HUDEP-2 (cell line): ENCODE results near the gene ID2.

Experiments
- DNase-seq, 76 experiments: peaks; one replicate each; lab custom pipeline; 2025; ENCODE audit not compliant: unreplicated experiment in 76 of 76; lab: John Stamatoyannopoulos, UW

Gene ID2, protein sequence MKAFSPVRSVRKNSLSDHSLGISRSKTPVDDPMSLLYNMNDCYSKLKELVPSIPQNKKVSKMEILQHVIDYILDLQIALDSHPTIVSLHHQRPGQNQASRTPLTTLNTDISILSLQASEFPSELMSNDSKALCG

DNA sequence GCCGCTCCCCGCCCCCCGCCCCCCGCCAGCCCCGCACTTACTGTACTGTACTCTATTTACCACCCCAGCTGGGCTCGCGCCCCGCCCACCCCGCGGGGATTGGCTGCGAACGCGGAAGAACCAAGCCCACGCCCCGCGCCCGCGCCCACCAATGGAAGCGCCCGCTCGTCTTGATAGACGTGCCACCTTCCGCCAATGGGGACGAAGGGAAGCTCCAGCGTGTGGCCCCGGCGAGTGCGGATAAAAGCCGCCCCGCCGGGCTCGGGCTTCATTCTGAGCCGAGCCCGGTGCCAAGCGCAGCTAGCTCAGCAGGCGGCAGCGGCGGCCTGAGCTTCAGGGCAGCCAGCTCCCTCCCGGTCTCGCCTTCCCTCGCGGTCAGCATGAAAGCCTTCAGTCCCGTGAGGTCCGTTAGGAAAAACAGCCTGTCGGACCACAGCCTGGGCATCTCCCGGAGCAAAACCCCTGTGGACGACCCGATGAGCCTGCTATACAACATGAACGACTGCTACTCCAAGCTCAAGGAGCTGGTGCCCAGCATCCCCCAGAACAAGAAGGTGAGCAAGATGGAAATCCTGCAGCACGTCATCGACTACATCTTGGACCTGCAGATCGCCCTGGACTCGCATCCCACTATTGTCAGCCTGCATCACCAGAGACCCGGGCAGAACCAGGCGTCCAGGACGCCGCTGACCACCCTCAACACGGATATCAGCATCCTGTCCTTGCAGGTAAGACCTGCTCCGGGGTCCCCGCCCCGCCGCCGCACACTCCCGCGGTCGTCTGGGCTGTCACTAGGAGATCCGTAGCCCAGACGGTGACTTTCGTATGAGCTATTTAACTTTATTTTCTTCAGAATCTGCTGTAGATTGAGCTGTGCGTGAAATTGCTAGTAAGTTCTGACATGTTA is at the start of gene ID2:
Gene ID2, plus strand, starts transcription at position 271 of the 907 bp plus-strand sequence. Its CDS starts 110 bp downstream, at position 381.
- DNase-seq = peak; percentile 58 to 99 (median 97)

DNA sequence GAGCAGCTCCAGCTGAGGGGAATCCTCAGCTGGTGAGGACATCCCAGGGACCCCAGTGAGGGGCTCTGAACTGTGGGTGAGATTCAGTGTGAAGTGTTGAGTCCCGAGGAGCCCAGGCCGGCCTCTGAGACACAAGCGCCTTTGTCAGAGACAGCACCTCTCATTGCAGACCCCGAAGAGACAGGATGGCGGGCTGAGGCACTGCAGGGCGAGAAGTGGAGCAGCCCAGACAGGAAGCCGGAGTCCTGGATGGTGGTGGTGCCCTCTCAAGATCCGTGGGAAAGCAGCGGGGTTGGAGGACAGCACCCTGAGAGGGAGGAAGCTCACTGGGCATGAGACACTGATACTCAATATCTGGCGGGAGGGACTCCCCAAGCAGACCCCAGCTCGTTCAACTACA is 49.1 kb upstream of the ID2 start:
- DNase-seq = no peak

DNA sequence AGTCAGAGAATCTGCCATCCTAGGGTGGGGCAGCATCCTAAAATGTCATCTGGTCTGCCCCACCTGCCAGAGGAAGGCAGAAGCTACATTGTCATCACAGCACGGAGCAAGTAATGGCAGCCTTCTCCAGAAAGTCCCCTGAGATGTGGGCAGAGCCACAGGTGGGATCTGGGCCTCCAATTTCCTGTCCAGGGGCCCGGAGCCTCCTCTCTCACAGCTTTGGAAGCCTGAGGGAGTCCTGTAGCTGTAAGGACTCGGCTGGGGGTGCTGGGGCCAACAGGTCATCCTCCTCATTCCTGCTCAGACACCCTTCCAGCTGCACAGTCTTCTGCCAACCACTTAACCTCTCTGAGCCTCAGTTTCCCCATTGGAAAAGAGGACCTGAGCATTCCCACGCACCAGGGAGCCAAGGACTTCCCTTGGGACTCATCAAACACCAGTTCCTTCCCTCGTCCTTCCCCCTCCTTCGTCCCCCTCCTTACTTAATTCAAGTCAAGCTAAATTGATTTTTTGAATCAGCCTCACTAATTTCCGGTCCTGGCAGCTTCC is 48.6 kb upstream of the ID2 start:
- no peak for DNase-seq

DNA sequence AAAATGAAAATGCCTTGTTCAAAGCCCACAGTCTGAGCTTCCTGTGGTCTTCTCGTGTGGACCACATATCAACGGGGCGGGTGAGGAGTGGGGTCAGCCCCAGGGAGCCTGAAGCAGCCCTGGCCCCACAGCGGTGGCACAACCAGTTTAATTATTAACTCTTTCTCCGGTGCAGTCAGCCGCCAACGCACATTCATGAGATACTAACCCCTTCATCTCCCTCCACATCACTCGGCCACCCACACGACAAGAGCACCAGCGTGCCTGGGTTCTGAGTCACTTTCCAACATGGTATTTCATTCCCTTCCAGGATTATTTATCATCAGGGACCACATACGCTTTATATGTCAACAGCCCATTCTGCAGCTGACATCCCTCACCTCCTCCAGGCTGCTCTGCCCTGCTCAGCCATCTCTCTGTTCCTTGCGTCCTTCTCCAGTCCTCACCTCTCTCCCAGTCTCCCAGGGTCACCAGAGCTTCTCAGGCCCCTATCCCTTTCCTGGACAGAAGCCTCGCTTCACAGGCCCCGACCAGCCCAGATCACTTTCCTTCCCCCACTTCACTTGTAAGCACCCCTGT is 48.0 kb upstream of the ID2 start:
- no peak for DNase-seq

DNA sequence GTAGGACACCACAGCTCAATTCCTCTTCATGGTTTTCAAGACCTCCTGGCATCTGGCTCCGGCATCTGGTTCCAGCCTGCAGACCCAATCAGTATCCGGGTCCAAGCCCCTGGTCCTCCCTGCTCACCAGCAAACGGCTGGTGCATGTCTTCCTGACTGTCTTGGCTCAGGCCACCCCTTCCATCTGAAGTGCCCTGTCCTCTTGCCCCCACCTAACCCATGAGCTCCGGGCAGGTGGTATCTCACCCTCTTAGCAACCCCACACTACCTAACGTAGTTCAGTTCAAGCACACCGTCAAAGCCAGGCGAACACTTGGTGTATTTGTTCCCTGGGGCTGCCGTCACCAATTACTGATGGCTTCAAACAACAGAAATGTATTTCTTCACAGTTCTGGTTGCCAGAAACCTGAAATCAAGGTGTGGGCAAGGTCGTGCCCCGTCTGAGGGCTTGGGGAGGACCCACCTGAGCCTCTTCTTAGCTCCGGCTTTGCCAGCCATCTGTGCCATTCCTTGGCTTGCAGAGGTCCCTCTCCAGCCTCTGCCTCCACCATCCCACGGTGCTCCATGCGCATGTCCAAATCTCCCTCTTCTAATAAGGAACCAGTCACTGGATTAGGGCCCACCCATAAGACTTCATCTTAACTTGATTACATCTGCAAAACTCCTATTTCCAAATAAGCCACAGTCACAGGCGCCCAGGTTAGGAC is 47.2 kb upstream of the ID2 start:
- DNase-seq = no peak

DNA sequence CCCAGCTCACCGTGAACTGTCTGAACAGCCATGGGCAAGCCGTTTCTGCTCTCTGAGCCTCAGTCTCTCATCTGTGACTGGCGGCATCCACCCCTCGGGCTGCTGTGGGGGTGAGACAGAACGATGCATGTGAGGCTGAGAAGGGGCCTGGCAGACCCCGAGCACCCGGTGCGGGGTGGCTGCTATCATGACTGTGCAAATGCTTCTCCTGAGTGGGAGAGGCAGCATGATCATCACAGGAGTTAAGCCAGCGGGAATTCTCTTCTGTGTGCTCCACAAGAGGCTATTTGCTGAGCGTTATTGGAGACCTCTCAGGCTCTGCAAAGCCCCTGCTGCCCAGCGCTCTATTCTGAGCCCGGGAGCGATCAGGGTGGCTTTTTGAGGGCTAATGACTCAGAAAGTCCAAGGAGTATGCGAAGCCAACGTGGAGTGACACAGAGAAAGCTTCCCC is 45.8 kb upstream of the ID2 start:
- no peak for DNase-seq

DNA sequence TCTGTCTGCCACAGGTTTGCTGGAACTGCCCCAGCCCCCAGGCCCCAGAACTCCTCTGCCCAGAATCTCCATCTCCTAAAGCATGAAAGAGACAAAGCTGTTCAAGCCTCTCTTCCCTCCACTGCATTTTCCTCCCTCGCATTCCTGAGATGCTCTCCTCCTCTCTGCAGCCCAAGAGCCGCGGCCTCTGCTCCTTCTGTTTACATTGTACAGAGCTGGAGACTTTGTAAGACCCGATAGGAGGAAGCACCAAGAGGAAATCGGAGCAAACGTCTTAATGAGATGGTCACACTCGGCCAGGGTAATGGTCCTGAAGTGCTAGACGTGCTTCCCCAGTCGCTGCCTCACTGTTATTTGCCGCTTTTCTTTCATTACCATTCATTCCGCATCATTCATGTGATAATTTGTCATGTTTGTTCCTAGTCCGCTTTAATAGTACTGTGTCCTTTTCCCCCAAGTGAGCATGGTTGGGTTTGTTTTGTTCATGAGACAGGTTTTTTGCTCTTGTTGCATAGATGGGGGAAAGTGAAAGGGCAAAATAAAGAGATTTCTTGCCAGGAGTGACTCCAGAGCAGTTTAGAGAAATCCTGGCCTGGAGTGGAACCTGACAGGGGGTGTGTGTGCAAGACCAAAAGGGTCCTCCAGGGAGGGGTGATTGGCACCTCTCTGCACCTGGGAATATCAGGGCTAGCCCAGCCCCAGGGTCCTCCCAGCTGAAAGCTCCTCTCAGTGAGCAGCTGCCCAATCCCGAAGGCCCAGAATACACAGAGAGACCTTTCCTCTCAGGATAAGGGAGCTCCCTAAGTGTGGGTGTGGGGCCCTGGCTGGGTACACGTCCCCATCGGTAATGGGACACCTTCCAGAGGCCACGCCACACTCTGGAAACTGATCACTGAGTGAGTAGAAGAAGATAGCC is 44.9 kb upstream of the ID2 start:
- DNase-seq = peak in 1 of 76 experiments; percentile 5

DNA sequence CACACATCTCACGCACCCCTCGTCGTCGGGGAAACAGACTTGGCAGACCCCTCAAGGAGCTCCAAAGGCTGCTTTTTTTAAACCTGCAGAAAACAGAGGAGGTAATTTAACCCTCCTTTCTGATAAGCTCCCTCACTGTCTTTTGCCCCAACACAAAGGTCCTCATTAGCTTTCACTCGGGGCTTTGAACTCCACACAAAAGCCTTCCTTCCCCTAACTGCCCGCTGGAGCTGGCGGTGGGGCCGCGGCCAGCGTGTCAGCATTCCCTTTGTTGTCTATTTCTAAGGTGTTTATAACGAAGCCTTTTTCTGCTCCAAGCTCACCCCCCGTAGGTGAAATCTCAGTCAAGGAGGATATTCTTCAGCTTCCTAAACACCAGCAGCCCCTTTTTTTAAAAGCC is 43.5 kb upstream of the ID2 start:
- DNase-seq = no peak

DNA sequence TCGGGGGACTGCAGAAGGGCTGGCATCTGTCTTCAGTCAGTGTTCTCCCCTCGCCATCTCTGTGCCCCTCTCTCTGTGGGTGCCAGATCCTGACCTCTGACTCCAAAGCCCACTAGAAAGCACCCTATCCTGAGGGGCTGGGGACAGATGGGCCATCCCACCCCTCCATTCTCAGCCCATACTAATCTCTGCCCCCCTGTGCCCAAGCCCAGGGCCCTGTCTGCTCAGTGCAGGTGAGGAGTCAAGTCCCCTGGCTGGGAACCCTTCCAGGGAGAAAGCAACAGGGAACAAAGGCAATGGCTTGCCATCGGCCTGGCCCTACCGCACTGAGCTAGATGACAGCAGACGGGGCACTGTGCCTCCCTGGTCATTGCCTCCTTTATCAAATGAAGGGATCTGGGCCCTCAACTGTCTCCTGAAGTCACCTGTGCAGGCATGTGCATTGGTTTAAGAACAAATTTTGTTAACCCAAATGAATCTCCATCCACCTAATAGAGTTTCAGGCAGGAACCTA is 42.7 kb upstream of the ID2 start:
- DNase-seq = no peak

DNA sequence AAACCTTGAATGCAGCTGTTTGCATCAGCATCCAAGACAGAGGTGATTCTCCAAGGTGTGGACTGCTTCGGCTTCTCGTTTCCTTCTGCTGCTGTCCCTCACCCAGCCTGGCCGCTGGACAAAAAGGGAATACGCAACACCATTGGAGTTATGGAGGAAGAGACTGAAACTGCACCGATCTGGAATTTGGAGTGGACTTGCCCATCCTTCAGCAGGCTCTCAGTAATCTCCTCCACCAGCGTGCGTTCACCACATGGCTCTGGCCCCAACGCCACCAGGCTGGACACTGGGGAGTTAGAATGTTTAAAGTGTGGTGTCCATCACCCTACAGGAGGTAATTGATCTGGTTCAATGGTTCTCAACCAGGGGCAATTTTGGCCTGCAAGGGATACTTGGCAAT is 41.4 kb upstream of the ID2 start:
- DNase-seq = no peak

DNA sequence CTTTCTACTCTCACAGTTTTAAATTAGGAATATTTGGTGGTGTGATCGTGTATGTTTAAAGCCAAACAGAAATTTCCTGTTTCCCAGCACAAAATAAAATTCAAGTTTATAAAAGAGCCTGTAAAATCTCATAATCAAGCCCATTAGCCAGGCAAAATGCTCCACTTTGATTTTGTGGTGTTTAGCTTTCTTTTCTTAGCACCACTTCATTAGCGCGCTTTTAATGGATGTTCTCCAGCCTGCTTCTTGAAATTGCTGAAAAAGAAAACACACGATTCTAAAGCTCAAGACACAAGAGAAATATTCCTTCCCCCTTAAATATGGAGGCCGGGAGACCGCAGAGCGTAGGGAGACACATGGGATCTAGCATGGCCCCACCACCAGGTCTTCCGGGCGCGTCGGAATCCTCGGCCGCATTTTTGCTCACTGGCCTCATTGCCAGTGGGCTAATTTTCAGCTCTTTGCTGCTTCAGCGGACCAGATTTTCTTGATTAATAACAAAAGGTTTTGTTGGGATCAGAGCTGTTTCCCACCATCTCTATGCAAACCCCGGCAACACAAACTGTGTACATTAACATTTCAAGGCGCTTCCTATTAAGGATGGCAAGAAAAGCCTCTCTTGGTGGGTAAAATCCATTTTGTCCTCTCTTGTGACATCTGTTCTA is 40.4 kb upstream of the ID2 start:
- DNase-seq = no peak

DNA sequence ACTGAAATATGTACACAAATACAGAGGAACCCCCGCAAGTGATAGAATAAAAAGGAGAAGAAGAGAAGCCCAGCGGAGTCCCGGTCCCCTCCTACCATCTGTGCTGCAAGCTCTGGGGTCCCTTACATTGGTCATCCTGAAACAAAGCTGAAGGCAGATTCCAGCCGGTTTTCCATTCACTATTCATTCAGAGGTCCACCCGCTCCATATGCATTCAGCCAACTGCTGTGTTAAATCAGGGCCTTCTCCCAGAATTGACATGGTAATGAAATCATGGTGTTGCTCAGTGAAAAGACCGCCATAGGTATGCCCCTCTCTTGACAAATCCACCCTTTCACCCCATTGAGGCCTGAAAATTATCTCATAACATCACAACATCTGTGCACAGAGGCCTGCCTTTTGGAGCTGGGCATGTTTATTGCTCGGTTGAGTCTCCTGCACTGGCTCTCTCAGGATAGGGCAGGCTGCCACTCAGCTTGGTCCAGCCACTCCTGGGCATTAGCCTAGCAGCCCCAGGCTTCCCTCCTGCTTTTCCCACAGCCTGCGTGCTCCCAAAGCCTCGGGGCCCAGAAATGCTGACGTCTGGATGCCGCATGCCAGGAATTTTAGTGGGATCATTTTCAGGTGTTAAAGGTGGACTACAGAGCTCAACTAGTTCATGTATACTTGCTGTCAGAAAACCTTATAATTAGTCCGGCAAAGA is 39.3 kb upstream of the ID2 start:
- DNase-seq = no peak

DNA sequence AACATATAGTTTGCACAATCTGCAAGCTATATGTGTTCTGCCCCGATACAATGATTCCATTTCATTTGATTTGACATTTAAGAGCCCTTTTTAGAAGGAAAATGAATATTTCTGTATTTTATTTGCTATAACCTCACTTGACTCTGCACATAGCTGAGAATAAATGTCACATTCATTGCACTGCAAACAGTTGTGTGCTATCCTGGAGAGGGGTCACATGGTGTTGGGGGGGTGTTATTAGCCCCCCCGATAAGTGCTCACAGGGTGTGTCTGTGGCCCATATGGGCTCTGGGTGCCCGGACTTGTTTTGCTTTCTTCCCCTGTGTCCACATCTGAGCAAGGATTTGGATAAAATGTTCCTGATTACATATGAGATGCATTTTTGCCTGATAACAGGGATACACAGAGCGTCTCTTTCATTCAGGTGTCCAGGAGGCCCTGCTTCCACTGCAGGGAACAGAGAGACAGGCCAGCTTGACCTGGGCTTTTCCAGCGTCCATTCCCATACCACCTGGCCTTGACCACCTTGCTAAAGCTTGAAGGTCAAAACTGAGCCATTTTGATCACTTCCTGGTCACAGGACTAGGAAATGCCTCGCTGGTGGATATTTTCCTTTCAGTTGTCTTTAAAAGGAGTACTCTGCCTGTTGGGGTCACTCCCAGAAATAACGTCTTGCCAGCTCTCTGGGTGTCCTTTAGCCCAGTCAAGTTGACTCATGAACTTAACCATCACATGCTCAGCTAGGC is 38.4 kb upstream of the ID2 start:
- DNase-seq = no peak

DNA sequence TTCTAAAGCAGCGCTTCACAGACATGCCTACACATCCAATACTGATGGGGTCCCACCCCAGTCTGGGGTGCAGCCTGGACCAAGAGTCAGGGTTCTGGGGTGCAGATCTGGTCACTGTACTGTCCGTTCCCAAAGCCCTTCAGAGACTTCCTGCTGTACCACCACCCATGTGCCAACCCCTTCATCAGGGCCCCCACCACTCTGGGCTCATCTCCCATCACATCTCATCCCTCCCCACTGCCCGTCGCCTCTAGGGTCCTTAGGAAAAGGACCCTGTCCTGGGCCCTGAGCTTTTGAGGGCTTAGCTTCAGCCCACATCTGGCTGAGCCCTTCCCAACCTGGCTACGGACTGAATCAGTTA is 37.9 kb upstream of the ID2 start:
- no peak for DNase-seq

DNA sequence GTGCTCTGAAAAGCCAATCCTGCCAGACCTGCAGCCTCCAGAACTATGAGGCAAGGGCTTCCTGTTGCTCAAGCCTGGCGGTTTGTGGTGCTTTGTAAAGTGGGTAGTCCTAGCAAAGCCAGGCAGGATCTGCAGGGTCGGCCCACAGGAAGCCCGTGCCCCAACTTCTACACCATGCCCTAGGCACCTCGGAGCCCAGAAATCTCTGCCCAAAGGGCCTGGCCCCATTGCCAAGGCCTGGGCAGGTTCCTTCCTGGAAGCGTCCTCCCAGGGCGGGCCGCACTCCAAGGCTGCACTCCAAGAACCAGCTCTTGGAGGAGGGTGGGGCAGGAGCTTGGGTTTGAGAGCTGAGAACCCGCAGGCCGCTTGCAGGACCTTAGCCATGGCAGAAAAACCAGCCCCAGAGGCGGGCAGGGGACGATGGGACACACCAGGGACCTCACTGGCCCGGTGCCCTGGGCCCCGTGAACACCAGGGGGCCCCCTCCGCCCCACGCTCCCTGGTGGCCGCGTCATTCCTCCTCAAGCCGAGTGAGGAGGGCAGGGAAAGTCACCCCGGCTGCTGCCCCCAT is 37.2 kb upstream of the ID2 start:
- DNase-seq = no peak

DNA sequence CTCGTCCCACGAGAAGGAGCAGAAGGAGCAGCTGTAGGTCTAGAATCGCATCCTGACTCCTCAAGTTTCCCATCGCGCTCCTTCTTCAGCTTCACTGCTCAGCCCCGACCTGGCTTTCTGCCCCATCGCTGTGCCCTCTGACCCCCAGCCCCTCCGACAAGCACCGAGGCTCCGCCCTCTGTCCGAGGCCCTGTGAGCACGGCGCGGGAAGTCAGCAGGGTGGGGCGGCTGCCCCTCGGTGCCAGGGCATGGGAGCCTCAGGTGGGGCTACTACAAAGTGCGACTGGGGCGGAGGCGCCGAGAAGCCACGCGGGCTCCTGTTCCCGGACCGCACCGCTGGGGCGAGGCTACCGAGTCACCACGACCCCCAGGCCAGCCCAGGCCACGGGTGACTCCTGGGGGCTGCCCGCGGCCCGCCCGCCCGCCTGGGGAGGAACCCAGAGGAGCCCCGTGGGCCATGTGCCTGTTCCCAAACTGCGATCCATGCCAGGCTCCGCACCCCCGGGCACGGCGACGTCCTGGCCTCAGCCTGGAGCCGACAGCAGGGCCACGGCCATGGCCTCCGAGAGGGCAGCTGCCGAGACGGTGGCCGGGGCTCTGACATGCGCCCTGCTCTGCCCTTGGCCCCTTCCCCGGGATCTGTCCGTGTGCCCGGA is 36.6 kb upstream of the ID2 start:
- no peak for DNase-seq
